Stimulated activated CD4-positive, alpha-beta T cell treated with anti-CD3 and anti-CD28 coated beads, TNF-alpha, amount 100 ng/mL, for 4 hours (primary cell): ENCODE results near the gene ASCC1.
A peak's percentile ranks its signal among the peaks of the same experiment; 100 is the strongest.

Source experiments
- DNase-seq, 3 experiments: peaks; one replicate each; pipeline ENCODE4 v3.0.0-alpha.2; 2020; ENCODE audit warnings: low read depth in 3 of 3

The ASCC1 gene, protein sequence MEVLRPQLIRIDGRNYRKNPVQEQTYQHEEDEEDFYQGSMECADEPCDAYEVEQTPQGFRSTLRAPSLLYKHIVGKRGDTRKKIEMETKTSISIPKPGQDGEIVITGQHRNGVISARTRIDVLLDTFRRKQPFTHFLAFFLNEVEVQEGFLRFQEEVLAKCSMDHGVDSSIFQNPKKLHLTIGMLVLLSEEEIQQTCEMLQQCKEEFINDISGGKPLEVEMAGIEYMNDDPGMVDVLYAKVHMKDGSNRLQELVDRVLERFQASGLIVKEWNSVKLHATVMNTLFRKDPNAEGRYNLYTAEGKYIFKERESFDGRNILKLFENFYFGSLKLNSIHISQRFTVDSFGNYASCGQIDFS

GRCh38 chr10:72215611-72216549 is at the start of gene ASCC1, which contains the start of gene ANAPC16:
Gene ASCC1 (minus strand): TSS chr10:72216276. CDS start chr10:72213298, 2,978 bp downstream.
Gene ANAPC16 (plus strand): TSS chr10:72216012. CDS start chr10:72223915, 7,903 bp downstream.
- DNase-seq, result peak; percentile 87 to 90 (median 88)

- no peak for DNase-seq
Measured at GRCh38 chr10:72265508-72265907, 49.4 kb upstream of the ASCC1 start.

DNA sequence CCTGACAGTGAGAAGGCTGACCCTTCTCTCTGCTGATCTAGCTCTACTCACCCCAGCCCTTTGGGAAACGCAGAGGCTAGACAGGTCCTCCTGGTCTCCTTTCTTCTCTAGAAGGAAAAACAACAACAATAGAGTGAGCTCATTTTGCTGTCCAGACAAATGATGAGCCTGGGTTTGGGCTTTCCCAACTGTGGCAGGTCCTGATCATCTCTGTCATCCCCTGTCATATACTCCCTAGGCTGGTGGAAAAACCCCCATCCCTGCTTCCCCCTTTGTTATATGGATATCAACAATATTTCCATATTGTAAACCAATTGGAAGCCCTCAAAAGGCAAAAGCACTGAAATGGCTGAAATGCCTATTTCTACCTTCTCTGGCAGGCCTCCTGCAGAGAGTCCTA is 48.5 kb upstream of the ASCC1 start:
- DNase-seq, result no peak

DNA sequence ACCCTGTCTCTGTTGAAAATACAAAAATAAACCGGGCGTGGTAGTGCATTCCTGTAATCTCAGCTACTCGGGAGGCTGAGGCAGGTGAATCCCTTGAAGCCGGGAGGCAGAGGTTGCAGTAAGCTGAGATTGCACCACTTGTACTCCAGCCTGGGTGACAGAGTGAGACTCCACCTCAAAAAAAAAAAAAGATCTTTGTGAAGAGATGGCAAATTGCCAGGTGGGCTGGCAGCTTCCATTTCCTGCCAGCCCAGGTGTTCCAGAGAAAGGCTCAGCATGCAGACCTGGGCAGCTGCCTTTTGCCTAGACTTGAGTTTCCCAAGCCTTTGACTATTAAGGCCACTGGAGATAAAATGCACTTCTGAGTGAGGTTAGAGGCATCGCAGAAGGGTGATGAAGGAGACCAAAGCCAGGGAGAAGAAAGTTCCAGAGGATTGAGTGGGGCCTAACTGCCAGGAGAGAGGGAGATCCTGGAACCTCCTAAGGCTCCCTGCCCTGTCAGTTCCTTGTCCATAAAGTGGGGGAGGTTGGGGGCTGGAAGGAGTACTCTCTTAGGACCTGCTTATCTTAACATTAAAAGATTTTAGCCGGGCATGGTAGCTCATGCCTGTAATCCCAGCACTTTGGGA is 47.7 kb upstream of the ASCC1 start:
- DNase-seq, result no peak

GRCh38 chr10:72261784-72262404 is 45.8 kb upstream of the ASCC1 start:
- no peak for DNase-seq

GRCh38 chr10:72260976-72261783 is 45.1 kb upstream of the ASCC1 start:
- DNase-seq, result no peak

- DNase-seq, result peak in 2 of 3 experiments; percentile 61 to 62
Measured at GRCh38 chr10:72260239-72260975, 44.3 kb upstream of the ASCC1 start.

- no peak for DNase-seq
Measured at GRCh38 chr10:72259491-72260238, 43.6 kb upstream of the ASCC1 start.

GRCh38 chr10:72258617-72259016 is 42.5 kb upstream of the ASCC1 start:
- no peak for DNase-seq

- no peak for DNase-seq
Measured at GRCh38 chr10:72257051-72257892, 41.2 kb upstream of the ASCC1 start.

GRCh38 chr10:72255977-72256729 is 40.1 kb upstream of the ASCC1 start:
- no peak for DNase-seq

DNA sequence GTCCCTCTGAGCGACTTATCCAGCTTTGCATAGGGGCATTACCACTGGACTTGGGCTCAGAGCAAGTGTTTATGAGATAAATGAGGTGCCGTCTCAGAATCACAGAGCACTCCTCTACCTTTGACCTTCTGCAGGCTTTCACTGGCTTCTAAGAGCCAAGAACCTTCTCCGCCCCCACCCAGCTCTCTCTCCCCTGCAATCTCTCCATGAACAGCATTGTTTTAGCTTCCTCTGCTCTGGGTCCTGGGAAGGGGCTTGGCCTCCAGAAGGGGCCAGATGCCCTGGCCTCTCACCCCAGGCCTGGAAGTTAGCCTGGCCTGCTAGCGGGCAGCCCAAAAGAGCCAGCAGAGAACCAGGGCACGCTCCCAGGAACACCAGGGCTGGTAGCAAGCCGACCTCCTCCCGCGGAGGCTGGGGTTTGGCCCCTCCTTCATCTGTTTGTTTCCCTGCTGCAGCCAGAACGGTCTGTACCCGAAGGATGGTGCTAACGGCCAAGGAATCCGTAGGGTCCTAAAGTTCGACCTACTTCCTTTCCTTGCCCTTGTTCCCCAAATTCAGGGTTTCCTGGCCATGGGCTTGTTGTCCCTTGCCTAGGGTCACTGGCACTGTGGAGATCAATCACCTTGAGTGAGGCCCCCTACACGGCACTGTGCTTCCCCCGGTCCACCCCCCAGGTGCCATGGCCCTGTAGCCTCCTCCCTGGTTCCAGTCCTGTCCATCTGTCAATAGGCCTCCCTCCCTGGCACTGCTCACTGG is 38.9 kb upstream of the ASCC1 start:
- DNase-seq, result no peak

DNA sequence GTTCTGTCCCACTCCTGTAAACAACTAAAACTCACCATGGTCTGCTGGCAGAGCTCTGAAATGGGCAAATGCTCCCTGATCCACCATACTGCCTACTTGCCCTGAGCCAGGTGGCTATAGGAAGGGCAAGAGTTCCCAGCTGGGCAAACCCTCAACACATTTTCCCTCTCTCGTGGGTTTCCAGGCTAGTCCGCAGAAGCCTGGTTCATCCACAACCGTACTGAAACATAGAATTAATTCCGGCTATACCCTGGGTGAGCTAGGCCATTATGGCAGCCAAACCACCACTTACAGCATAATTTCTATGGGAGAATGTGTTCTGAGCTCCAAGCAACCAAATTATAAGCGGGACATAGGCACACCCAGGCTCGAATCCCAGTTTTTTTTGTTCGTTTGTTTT is 37.5 kb upstream of the ASCC1 start:
- DNase-seq, result no peak

DNA sequence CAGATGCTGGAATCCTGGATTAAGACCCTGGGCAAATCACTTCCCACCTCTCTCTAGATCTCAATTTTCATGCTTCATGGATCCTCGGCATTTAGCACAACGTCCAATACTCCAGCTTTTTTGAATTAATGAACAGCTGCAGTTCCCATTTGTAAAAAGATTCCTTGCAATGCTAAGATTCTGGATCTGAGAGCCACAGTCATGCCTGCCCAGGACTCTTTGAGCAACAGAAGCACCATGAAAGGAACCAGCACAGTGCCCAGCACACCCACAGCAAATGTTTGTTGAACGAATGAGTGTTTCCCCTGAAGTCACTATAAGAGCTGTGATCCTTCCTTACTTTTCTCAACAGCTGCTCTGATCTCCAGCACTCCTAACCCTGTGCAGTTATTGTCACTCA is 36.9 kb upstream of the ASCC1 start:
- no peak for DNase-seq

GRCh38 chr10:72251635-72252034 is 35.6 kb upstream of the ASCC1 start:
- no peak for DNase-seq

GRCh38 chr10:72250666-72251065 is 34.6 kb upstream of the ASCC1 start:
- DNase-seq, result no peak
